ENCODE measurements around the gene SYNPO.
A peak's percentile ranks its signal among the peaks of the same experiment; 100 is the strongest.

SYNPO gene

GRCh38 chr5:150644514-150644913, 4.1 kb downstream of the SYNPO start:
- H3K4me3 ChIP-seq (ENCODE audit: low read depth, low read length) = peak overlapping the region; percentile 32
- peaks cover 57% of the 10 kb centered on the region for H3K4me1 ChIP-seq
- H3K27ac ChIP-seq = peak overlapping the region; percentile 62
- no peak overlapping the region for H3K9ac ChIP-seq
- no peaks in the 10 kb centered on the region for H3K9me3 ChIP-seq (ENCODE audit: control insufficient read depth, low read length)
- no peaks in the 10 kb centered on the region for H3K36me3 ChIP-seq (ENCODE audit: control insufficient read depth, insufficient read depth, low read length)
- no peaks in the 10 kb centered on the region for H3K79me2 ChIP-seq
- H3K27me3 ChIP-seq (ENCODE audit: control insufficient read depth, insufficient read depth, low read length) = no peaks in the 10 kb centered on the region
- H2AFZ ChIP-seq = peak overlapping the region; percentile 40
- no peak for TF ChIP-seq CTCF (IDR thresholded peaks at IDR 0.05)
- H3K4me2 ChIP-seq (ENCODE audit: low read length) = peak overlapping the region; percentile 24

DNA sequence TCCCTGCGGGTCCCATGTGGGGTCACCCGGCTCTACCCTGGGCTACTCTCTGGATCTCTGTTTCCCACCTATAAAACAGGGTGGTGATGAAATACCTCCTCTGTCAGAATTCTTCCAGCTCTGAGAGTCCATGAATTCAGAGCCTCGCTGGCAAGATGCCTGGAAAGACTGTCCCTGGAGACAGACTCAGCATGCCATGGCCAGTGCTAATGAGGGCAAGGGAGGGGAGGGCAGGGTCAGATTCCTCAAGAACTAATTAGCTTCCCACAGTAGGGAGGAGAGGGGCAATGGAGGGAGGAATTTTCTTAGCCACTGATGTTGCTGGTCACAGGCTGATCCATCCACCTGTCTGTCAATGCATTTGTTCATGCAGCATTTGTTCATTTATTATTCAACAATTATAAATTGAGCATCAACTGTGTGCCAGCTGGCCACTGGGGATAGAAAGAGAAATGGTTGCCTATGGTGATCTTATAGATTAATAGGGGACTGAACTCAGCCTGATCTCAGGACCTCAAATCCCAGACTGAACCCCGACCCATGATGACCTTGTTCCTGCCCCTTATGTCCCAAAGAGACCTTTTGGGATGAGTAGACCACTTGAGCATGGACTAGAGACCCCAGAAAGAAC, 4.7 kb downstream of the SYNPO start:
- no peak overlapping the region for H3K4me3 ChIP-seq (ENCODE audit: low read depth, low read length)
- peaks cover 3% of the 10 kb centered on the region for H3K79me2 ChIP-seq
- H3K9ac ChIP-seq = no peak overlapping the region
- H3K27me3 ChIP-seq (ENCODE audit: control insufficient read depth, insufficient read depth, low read length) = no peaks in the 10 kb centered on the region
- H3K27ac ChIP-seq = peak overlapping the region; percentile 62
- no peaks in the 10 kb centered on the region for H3K9me3 ChIP-seq (ENCODE audit: control insufficient read depth, low read length)
- H2AFZ ChIP-seq = peak overlapping the region; percentile 19
- H3K4me1 ChIP-seq = peaks cover 50% of the 10 kb centered on the region
- TF ChIP-seq CTCF (IDR thresholded peaks at IDR 0.05) = no peak
- H3K4me2 ChIP-seq (ENCODE audit: low read length) = peak overlapping the region; percentile 25
- H3K36me3 ChIP-seq (ENCODE audit: control insufficient read depth, insufficient read depth, low read length) = no peaks in the 10 kb centered on the region

DNA sequence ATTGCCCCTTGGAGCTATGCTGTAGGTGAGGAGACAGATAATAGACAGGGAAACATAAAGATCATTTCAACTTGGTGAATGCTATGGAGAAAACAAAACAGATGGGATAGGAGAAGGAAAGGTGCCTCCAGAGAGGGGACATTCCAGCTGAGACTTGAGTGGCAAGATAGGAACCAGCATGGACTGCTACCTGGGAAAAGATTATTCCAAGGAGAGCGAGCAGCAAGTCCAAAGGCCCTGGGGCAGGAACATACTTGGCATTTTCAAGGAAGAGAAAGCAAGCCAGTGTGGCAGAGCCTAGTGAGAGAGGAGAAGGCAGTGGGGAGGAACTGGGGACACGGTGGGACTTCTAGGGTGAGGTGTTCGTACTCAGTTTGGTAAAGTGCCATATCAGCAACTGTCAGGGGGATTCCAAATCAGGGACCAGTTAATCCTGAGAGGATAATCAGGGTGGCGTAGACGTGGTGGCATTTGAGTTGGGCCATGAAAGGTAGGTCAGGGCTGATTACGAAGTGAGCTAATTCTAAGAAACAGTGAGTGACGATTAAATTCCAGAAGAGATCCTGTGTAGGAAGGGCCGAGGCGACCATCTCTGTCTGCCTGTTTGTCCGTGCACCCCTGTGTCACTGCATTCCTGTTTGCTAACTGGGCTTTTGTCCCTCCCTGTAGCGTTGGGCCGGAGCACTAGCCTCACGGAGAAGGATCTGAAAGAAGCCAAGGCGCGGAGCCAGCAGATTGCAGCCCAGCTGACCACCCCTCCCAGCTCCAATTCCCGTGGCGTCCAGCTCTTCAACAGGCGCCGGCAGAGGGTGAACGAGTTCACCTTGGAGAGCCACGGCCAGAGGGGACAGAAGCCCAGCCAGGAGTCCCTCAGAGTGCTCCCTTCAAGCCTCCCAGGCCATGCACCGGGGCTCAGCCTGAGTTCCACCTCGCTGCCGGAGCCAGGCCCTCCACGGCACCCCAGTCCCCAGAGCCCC, 7.1 kb downstream of the SYNPO start:
- no peak overlapping the region for H2AFZ ChIP-seq
- H3K27me3 ChIP-seq (ENCODE audit: control insufficient read depth, insufficient read depth, low read length) = no peaks in the 10 kb centered on the region
- TF ChIP-seq CTCF (IDR thresholded peaks at IDR 0.05) = no peak
- no peak overlapping the region for H3K27ac ChIP-seq
- no peak overlapping the region for H3K4me2 ChIP-seq (ENCODE audit: low read length)
- no peak overlapping the region for H3K9ac ChIP-seq
- no peak overlapping the region for H3K4me3 ChIP-seq (ENCODE audit: low read depth, low read length)
- H3K79me2 ChIP-seq = peaks cover 5% of the 10 kb centered on the region
- peaks cover 30% of the 10 kb centered on the region for H3K4me1 ChIP-seq
- no peaks in the 10 kb centered on the region for H3K36me3 ChIP-seq (ENCODE audit: control insufficient read depth, insufficient read depth, low read length)
- H3K9me3 ChIP-seq (ENCODE audit: control insufficient read depth, low read length) = no peaks in the 10 kb centered on the region

GRCh38 chr5:150648294-150649107, 8.0 kb downstream of the SYNPO start:
- TF ChIP-seq CTCF (IDR thresholded peaks at IDR 0.05) = no peak
- H3K27ac ChIP-seq = no peak overlapping the region
- H3K9ac ChIP-seq = no peak overlapping the region
- peaks cover 5% of the 10 kb centered on the region for H3K79me2 ChIP-seq
- no peak overlapping the region for H2AFZ ChIP-seq
- H3K36me3 ChIP-seq (ENCODE audit: control insufficient read depth, insufficient read depth, low read length) = no peaks in the 10 kb centered on the region
- H3K27me3 ChIP-seq (ENCODE audit: control insufficient read depth, insufficient read depth, low read length) = no peaks in the 10 kb centered on the region
- peaks cover 21% of the 10 kb centered on the region for H3K4me1 ChIP-seq
- H3K4me3 ChIP-seq (ENCODE audit: low read depth, low read length) = no peak overlapping the region
- no peaks in the 10 kb centered on the region for H3K9me3 ChIP-seq (ENCODE audit: control insufficient read depth, low read length)
- H3K4me2 ChIP-seq (ENCODE audit: low read length) = no peak overlapping the region

Data from parathyroid adenoma (tissue), 2 donors.